NCI-H1417 (cell line): ENCODE measurements around the gene ZDHHC22.
A peak's percentile ranks its signal among the peaks of the same experiment; 100 is the strongest.

Experiments
- DNase-seq, 3 experiments: peaks; one replicate each; lab custom pipeline; 2025; lab: John Stamatoyannopoulos, UW

Gene ZDHHC22

DNA sequence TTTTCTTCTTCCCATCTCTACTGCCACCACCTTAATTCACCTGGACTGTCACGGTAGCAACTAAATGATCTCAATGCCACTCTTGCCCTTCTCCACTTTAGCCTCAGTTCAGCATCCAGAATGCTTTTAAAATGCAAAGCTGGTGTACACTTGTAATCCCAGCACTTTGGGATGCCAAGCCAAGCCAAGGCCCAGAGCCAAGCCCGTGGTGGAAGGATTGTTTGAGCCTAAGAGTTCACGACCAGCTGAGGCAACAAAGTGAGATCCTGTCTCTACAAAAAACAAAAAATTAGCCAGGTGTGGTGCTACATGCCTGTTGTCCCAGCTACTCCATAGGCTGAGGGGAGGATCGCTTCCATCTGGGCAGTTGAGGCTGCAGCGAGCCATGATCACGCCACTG is 37.6 kb downstream of the ZDHHC22 start:
- no peak for DNase-seq

- no peak for DNase-seq
Observed at GRCh38 chr14:77103475-77103874, 38.1 kb downstream of the ZDHHC22 start.

DNA sequence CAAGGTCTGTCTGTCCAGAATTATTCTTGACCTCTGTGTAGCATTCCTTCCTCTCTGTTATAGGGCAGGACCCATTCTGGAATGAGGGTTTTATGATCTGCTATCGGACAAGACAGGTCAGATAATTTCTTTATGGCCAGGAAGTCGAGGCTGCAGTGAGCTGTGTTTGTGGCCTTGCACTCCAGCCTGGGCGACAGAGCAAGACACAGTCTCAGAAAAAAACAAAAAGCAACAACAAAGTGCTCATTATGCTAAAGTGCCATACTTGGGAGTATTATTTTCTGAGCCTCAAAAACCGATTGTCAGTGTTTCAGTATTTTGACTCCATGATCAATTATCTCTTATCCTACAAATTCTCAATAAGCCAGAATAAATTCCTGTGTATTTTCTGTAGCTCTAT is 39.4 kb downstream of the ZDHHC22 start:
- no peak for DNase-seq

DNA sequence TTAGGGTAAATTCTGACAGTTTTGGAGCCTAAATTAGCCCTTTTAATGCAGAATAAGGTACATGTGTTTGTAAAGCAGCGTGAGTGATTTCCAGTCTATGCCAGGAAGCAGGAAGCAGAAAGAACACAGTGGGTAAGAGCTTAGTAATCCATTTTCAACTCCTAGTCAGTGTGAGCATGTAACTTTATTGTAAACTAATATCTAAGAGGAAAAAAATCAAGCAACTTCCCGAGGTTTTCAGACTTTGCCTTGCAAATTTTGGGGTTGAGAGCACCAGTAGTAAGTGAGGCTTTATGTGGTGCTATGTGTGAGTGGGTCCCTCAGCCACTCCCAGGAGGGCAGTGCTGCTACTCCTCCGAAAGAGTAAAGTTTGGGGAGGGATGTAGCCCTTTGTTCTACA is 40.6 kb downstream of the ZDHHC22 start:
- DNase-seq = no peak

- peak in 1 of 3 experiments; percentile 18 for DNase-seq
Observed at GRCh38 chr14:77099425-77100167, 42.0 kb downstream of the ZDHHC22 start.

GRCh38 chr14:77098529-77099353 is 42.9 kb downstream of the ZDHHC22 start:
- DNase-seq = peak in 1 of 3 experiments; percentile 80

GRCh38 chr14:77097700-77098528 is 43.7 kb downstream of the ZDHHC22 start, which contains the start of gene CIPC:
Gene CIPC, plus strand, starts transcription at chr14:77098258. Its CDS starts 7,451 bp downstream, at chr14:77105709.
- peak; percentile 100 for DNase-seq

- peak; percentile 63 to 76 (median 66) for DNase-seq
Observed at GRCh38 chr14:77097006-77097699, 44.4 kb downstream of the ZDHHC22 start.

DNA sequence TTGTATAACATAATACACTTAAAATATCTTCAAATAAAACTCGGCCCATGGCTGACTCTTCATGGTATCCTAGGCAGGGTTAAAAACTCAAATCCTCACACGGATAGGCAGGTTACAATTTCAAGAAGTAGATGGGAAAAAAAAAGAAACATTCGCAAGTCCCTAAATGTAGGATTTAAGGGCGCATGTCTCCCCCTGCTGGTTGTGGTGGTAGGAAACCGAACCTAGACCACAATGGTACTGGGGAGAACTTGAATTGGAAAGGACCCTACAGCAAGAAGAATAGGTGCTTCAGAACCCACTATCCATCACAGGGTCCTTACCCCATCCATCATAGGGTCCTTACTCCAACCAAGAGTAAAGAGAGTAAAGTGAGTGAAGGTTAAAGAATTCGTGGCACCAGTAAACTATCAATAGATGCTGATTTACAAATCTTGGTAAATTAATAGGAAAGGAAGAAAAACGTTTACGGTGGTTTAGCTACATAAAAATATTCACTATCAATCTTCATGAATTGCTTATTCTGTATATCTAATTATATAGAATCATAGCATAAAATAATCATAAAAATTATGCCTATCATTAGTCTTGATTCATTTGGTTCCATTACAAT is 46.8 kb downstream of the ZDHHC22 start:
- DNase-seq = peak; percentile 82 to 93 (median 91)

DNA sequence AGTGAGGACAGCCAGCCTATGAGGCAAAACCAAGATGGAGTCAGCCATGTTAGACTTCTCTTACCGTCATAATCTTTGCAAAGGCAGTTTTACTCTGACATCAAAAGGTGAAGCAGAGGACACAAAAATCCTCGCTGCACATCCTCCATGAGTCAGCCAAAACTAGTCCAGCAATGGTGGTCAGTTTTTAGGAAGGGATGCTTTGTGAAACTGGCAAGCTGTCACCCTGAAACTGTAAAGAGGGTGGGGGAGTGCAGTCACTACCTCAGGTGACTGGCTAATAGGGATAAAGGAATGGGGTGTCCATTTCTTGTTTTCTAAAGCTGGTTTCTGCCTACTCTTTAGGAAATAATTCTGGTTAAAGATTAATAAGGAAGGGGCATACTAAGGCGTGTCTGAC is 48.9 kb downstream of the ZDHHC22 start:
- DNase-seq = no peak

DNA sequence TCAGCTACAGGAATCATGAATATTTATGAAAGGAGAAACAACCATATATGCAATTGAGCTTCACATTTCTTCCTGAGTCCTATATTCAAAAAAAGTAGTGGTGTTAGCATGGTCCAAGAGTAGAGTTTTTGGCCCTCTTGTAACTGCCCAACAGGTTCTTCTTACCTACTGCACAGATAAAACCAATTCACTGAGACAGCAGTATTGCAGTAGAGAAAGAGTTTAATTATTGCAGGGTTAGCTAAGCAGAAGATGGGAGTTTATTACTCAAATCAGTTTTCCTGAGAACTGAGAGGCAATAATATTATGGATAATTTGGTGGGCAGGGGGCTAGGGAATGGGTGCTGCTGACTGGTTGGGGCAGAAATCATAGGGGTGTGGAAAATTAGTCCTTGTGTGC is 50.1 kb downstream of the ZDHHC22 start:
- no peak for DNase-seq

GRCh38 chr14:77088645-77089044 is 52.9 kb downstream of the ZDHHC22 start:
- no peak for DNase-seq

- DNase-seq = peak; percentile 24 to 96 (median 87)
Observed at GRCh38 chr14:77088219-77088618, 53.4 kb downstream of the ZDHHC22 start.

DNA sequence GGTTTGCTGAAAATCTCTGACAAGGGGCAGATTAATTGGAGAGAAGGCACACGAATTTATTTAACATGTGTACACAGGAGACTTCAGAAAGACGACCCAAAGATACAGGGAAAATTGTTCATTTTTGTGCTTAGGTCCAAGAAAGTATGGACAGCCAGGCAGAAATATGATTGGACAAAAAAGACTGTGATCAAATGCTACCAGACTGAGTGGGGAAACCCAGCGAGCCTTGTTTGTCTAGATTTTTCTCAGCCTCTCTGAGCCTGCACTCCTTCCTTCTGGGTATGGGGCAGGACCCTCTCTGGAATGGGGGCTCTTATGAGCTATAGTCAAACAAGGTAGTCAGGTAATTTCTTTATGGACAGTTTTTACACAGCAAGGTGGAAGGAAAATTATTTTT is 54.0 kb downstream of the ZDHHC22 start:
- no peak for DNase-seq

DNA sequence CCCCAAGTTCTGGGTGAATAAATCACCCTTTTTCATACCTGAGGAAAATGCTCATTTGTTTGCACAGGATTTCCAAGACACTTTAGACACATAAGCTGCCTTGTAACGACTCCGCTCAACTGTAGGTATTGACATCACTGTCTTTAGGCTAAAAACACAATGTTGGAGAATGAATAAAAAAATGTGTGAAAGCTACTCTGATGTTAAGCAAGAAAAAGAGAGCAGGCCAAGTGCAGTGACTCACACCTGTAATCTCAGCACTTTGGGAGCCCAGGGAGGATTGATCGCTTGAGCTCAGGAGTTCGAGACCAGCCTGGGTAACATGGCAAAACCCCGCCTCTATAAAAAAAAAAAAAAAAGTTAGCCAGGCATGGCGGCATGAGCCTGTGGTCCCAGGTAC is 54.6 kb downstream of the ZDHHC22 start:
- no peak for DNase-seq

GRCh38 chr14:77086017-77086727 is 55.4 kb downstream of the ZDHHC22 start:
- DNase-seq = peak in 2 of 3 experiments; percentile 18 to 46

DNA sequence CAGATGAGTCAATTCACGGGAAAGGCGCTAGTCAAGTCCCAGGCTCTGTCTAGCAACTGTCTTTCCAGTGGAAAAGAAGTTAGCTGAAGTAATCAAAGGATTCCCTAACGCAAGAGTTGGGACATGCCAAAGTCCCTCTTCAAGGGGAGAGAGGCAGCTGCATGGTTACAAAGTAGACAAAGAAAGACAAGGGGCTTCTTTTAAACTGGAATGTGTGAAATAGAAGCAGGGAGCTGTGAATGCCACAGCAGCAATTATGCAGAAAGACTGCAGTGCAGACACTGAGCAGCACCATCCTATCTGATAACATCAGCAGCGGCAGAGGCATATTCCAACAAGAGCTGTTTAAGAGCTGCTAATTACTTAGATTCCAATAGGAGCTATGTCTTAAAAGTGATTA is 56.1 kb downstream of the ZDHHC22 start:
- DNase-seq = no peak

- DNase-seq = no peak
Observed at GRCh38 chr14:77084985-77085384, 56.6 kb downstream of the ZDHHC22 start.

DNA sequence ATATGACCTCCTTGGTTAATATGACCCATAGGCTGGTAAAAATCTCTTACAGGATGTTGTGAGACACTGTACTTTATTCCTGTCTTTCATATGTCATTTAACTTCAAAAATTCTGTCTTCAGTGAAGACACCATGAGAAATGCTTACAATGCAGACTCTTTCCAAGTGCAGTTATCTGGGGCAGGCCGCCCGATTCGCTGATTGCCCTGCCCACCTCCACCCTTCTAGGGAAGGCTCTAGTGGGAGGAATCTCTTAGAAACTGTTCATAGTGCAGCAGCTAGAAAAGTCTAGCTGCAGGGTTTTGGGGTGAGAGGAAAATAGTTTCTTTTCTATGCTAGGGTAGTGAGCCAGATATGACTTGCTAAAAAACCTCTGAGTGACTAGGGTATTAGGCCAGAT is 58.5 kb downstream of the ZDHHC22 start:
- no peak for DNase-seq

DNA sequence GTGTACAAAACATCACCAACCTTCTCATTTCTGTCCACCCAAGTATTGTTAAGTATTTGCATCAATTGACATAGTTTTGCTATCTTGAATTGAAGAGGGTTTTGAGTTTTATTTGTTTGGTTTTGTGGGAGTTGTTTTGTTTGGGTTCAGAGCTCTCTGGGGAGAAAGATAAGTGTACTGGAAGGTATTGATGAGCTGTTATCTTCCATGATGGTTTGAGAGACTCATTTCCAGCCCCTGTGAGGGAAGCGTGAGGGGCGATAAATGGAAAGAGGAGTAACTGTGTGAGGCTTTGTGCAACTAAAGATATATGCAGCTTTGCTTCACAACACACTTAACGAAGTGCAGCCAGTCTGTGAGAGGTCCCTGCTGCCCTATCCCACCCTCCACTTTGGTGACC is 59.2 kb downstream of the ZDHHC22 start:
- no peak for DNase-seq
